ENCODE results near the gene C19orf85. TPM values are rescaled to one million over a fixed set of nuclear protein-coding genes. Genes with fewer than 3 reads are reported as not detected.

Gene C19orf85
- total and polyA plus RNA-seq, 10 of the 15 experiments (the other 5 are each of a cell fraction or from before 2014, with no cell fraction given): not detected

DNA sequence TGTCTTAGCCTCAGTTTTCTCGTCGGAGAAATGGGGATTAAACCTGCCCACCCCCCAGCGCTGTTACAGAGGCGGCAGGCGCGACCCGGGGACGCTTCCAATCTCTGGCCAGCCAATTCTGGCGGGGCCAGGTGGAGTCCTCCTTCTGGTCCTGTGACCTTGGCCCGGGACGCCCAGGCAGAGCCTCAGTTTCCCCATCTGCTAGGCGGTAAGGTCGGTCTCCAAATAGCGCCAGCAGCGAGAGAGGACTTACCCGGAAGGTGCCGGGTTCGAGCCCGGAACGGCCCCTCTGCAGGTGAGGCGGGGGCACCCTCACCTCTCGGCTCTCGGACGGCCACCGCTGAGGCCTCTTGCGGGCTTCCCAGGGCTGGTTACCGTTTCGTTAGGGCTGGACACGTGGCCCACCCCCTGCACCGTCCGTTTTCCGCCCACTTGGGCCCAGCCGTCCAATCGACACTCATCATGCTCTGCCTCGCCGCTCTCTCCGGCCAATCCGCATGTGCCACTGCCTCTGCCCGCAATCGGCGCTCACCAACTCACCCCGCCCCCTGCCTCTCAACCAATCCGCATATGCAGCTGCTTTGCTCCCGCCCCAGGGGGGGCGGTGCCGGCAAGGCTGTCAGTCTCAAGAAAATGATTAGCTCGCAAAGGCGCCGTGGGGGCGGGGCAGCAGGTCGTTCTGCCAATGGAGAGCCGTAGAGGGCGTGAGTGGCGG lies 3.1 kb downstream of the C19orf85 start, which contains the start of gene ISOC2 (continued):
- peak; percentile 99 for TF ChIP-seq SMARCA5 (IDR thresholded peaks at IDR 0.05)
- TF ChIP-seq ZNF24 (IDR thresholded peaks at IDR 0.05): no peak
- TF ChIP-seq, protein P1, sequence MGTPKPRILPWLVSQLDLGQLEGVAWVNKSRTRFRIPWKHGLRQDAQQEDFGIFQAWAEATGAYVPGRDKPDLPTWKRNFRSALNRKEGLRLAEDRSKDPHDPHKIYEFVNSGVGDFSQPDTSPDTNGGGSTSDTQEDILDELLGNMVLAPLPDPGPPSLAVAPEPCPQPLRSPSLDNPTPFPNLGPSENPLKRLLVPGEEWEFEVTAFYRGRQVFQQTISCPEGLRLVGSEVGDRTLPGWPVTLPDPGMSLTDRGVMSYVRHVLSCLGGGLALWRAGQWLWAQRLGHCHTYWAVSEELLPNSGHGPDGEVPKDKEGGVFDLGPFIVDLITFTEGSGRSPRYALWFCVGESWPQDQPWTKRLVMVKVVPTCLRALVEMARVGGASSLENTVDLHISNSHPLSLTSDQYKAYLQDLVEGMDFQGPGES (IDR thresholded peaks at IDR 0.05): peak; percentile 97
- TF ChIP-seq SMAD1 (IDR thresholded peaks at IDR 0.05; ENCODE audit: low read depth, partially characterized antibody): no peak
- TF ChIP-seq TCF12 (IDR thresholded peaks at IDR 0.05; ENCODE audit: low read depth, low read length): no peak
- TF ChIP-seq DPF2 (IDR thresholded peaks at IDR 0.05): peak; percentile 98
- TF ChIP-seq ZNF217 (IDR thresholded peaks at IDR 0.05): peak; percentile 83
- TF ChIP-seq PAX8 (IDR thresholded peaks at IDR 0.05): no peak
- TF ChIP-seq TCF3 (IDR thresholded peaks at IDR 0.05; ENCODE audit: borderline replicate concordance, insufficient read depth, low read depth, low read length): 0 out of 2 replicates have a peak, but pooled peaks have one; percentile 8
- peak; percentile 96 for TF ChIP-seq POLR2AphosphoS5 (IDR thresholded peaks at IDR 0.05; ENCODE audit: low read length)
- TF ChIP-seq, protein P2, sequence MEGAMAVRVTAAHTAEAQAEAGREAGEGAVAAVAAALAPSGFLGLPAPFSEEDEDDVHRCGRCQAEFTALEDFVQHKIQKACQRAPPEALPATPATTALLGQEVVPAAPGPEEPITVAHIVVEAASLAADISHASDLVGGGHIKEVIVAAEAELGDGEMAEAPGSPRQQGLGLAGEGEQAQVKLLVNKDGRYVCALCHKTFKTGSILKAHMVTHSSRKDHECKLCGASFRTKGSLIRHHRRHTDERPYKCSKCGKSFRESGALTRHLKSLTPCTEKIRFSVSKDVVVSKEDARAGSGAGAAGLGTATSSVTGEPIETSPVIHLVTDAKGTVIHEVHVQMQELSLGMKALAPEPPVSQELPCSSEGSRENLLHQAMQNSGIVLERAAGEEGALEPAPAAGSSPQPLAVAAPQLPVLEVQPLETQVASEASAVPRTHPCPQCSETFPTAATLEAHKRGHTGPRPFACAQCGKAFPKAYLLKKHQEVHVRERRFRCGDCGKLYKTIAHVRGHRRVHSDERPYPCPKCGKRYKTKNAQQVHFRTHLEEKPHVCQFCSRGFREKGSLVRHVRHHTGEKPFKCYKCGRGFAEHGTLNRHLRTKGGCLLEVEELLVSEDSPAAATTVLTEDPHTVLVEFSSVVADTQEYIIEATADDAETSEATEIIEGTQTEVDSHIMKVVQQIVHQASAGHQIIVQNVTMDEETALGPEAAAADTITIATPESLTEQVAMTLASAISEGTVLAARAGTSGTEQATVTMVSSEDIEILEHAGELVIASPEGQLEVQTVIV (IDR thresholded peaks at IDR 0.05; ENCODE audit: borderline replicate concordance, partially characterized antibody): peak; percentile 13
- TF ChIP-seq NRF1 (conservative IDR thresholded peaks at IDR 0.05; ENCODE audit: low read depth, low read length): no peak
- no peak for TF ChIP-seq ETV6 (conservative IDR thresholded peaks at IDR 0.05 in 1 of 2, IDR thresholded peaks at IDR 0.05 in 1 of 2; ENCODE audit: borderline replicate concordance in 1 of 2, low read depth in 1 of 2)
- peak; percentile 96 for TF ChIP-seq CHD2 (IDR thresholded peaks at IDR 0.05; ENCODE audit: borderline replicate concordance, low read depth, low read length)
- TF ChIP-seq, protein P3, sequence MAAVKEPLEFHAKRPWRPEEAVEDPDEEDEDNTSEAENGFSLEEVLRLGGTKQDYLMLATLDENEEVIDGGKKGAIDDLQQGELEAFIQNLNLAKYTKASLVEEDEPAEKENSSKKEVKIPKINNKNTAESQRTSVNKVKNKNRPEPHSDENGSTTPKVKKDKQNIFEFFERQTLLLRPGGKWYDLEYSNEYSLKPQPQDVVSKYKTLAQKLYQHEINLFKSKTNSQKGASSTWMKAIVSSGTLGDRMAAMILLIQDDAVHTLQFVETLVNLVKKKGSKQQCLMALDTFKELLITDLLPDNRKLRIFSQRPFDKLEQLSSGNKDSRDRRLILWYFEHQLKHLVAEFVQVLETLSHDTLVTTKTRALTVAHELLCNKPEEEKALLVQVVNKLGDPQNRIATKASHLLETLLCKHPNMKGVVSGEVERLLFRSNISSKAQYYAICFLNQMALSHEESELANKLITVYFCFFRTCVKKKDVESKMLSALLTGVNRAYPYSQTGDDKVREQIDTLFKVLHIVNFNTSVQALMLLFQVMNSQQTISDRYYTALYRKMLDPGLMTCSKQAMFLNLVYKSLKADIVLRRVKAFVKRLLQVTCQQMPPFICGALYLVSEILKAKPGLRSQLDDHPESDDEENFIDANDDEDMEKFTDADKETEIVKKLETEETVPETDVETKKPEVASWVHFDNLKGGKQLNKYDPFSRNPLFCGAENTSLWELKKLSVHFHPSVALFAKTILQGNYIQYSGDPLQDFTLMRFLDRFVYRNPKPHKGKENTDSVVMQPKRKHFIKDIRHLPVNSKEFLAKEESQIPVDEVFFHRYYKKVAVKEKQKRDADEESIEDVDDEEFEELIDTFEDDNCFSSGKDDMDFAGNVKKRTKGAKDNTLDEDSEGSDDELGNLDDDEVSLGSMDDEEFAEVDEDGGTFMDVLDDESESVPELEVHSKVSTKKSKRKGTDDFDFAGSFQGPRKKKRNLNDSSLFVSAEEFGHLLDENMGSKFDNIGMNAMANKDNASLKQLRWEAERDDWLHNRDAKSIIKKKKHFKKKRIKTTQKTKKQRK (IDR thresholded peaks at IDR 0.05; ENCODE audit: low read depth, low read length): peak; percentile 92
- no peak for TF ChIP-seq SREBF1 (IDR thresholded peaks at IDR 0.05; ENCODE audit: low read length)
- TF ChIP-seq CHD4 (IDR thresholded peaks at IDR 0.05): no peak
- peak; percentile 93 for TF ChIP-seq NFYB (IDR thresholded peaks at IDR 0.05; ENCODE audit: insufficient read depth, low read depth, low read length)
- TF ChIP-seq BRCA1 (IDR thresholded peaks at IDR 0.05; ENCODE audit: low read depth, low read length): no peak
- TF ChIP-seq MXI1 (IDR thresholded peaks at IDR 0.05; ENCODE audit: low read depth, low read length): peak; percentile 93
- TF ChIP-seq SUZ12 (IDR thresholded peaks at IDR 0.05; ENCODE audit: unreplicated experiment): no peak
- TF ChIP-seq, protein P4, sequence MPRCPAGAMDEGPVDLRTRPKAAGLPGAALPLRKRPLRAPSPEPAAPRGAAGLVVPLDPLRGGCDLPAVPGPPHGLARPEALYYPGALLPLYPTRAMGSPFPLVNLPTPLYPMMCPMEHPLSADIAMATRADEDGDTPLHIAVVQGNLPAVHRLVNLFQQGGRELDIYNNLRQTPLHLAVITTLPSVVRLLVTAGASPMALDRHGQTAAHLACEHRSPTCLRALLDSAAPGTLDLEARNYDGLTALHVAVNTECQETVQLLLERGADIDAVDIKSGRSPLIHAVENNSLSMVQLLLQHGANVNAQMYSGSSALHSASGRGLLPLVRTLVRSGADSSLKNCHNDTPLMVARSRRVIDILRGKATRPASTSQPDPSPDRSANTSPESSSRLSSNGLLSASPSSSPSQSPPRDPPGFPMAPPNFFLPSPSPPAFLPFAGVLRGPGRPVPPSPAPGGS (IDR thresholded peaks at IDR 0.05; ENCODE audit: borderline replicate concordance, insufficient read depth, low read depth, low read length, poor library complexity, severe bottlenecking): no peak

All from GM12878 (cell line).